Activated CD4-positive, alpha-beta T cell treated with anti-CD3 and anti-CD28 coated beads, Interleukin-10, Interleukin-2, amounts not matched to agents 100 ng/mL and 50 ng/mL, durations not matched to agents 16 hours and 8 hours (primary cell): Measurements from ENCODE around the gene LPP.

Source experiments
- DNase-seq: peaks from one replicate; pipeline ENCODE4 v3.0.0-alpha.2; 2020

LPP gene

DNA sequence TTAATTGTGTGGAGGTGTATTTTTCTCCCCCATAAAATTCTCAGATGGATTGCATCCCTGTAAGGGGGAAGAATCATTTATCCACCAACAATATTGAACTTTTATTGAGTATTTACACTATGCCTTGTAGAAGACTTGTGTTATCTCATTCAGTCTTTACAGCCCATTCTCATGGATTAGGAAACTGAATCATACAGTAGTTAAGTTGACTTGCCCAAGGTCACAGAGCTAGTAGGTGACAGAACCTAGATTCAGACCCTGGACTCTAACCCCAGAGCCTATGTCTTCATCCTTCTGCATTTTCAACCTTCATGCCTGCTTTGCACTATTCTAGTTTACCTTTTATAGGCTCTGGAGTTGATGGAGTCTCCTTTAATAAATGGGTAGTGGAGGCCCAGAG is 226.8 kb downstream of the LPP start:
- no peak for DNase-seq

DNA sequence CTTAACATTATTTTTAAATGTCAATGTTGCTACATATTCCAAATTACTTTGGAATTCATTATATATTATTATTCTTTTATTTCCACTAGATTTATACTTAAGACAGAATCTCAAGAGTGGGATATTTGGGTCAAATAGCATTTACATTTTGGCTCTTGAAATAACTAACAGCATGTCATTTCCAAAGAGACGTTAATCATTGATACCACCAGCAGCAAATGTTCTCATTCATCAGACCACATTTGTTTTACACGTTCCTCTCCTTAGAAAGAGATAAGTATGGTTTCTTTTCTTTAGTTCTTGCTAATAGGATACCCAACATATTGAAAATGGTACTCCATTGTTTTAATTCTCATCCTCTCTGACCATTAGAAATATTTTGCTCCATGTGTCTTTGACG is 229.8 kb downstream of the LPP start:
- no peak for DNase-seq

DNA sequence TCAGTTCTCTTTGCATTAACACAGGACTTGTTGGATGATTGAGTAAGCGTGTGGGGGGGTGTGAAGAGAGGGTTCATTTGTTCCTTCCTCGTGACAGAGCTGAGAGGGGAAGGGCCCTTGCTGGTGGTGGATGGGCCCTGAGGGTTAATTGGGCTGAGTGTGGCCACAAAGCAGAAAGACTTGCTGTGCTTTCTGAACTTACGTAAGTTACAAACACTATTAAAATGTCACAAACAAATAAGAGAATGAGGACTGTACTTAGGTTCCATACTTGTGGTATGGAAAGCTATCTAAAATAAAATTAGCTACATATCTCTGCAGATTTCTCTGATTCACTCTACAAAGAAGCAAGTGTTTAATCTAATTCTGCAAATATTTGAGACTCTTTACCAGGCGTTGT is 231.3 kb downstream of the LPP start:
- no peak for DNase-seq

DNA sequence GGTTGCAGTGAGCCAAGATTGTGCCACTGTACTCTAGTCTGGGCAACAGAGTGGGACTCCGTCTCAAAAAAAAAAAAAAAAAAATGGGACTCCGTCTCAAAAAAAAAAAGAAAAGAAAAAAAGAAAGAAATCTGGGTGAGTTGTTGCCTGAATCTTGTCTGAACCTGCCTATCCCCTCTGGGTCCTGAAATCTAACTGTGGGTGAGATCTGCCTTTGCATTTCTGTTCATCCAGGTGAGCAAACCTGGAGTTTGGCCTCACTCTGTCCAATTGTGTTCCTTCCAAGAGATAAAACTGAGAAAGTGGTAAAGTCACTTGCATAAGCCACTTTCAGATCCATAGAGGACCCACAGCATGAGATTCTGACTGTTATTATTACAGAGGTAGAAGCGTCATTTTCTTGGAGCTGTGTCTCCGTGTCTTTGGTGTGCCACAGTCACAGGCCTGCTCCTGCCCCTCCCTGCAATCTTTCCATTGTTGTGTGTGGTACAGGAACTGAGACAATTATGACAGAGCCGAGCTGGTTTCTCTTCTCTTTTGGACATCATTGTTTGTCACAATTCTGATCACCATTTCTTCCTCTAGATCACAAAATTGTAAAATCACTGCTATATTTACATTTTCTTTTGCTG is 235.9 kb downstream of the LPP start:
- peak; percentile 64 for DNase-seq

DNA sequence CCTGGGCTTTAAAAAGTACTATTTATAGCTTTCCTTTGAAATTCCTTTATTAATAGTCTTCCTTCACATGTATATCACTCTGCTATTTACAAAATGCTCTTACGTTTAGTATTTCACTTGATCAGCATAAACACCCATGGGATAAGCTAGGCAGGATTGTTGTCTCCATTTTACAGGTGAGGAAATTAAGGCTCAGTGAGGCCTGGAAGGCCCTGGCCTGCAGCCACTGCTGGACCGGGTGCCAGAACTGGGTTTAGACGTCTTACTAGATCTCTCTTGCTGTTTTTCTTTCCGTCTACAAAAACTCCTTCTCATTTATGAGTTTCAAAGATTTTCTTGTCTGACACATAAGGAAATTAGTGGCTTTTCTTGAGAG is 236.4 kb downstream of the LPP start:
- DNase-seq, result no peak

DNA sequence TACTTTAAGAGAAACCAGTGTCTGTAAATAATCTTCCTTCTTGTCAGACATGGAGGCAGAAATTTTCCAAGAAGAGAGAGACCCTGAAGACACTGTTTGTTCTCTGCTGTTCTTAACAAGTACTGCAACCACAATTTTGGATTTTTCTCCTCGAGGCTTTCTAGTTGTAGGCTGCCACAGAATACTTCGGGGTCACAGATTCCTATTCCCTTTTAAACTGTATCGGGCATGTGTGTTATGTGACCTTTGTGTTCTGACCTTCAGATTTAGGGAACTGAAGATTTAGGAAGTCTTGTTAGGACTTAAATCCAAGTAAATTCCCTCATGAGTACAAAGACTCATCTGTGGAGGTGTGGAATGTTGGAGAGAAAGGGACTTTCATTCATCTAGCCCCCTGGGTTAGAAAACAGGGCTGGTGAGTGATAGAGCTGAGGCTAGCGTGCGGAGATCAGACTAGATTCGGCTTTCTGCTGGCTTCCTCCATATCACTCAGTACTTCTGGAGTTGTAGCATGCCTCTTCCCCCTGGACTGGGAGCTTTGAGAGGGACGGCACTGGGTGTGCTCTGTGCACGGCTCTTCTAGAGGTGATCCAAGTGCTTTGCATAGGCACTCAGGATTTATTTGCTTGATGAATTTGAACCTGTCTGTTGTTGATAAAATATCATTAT is 237.0 kb downstream of the LPP start:
- no peak for DNase-seq

DNA sequence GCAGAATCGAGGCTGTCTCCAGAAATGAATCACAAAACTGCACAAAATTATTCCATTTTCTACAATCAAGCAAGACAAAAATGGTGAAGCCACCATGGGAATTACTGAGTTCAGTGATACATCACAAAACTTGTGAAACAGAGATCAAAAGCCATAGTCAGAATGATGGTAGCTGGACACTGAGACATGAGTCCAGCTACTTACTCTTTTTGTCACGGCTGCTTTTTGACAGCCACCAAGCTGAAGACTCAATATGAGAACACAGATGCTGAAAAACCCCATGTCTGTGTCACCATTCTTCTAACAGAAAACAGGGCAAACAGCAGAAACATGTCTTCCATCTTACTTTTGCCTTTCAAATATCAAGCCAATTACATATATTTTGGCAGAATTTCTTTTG is 237.6 kb downstream of the LPP start:
- no peak for DNase-seq

DNA sequence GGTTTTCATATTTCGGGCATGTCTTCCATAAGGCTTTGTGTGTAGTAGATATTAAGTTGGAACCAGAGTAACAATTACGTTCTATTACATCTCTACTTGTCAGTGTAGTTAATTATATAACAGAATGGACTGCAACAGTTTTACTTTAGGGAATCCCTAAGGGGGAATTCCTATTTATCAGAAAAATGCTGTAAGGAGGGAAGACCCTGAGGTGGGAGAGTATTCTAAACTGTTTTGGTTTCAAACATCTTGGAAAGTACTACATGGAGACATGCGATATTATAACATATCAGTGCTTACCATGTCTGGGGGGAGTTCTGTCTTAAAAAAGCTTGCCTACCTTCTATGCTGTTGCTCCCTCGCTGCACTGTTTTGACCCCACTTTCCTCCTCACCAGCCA is 238.1 kb downstream of the LPP start:
- DNase-seq, result no peak

DNA sequence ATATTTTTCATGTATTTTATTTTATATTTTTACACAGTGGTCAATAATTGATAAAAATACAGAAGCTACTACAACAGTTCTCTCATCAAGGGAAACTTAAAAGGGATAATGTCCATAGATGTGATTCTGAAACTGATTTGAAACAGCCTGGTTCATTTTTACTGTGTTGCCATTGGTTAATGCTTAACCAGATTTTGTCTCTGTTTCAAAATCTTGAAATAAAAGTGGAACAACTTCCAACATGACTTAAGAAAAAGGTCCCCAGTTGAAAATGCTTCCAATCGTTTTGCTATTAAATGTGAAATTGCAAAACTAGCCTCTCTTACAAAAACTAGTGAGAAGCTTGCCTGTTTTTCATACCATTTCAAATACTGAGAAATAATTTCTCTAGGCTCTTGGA is 240.7 kb downstream of the LPP start:
- DNase-seq, result no peak

DNA sequence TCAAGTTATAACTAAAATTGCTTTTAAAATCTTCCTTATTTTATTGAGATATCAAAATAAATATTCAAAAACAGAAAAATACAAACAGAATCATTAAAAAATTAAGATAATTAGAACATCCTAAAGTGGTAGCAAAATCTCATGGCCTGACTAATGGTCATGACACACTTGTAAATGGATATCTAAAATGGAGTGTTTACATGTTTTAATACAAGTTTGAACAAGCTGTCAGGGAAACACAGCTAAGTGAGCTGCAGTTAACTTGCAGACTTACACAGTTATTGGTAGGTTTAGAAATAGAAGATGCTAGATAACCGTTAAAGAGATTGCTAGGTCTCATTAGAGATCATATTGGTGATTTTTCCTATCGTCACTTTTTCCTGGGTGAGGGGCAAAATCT is 242.3 kb downstream of the LPP start:
- no peak for DNase-seq

DNA sequence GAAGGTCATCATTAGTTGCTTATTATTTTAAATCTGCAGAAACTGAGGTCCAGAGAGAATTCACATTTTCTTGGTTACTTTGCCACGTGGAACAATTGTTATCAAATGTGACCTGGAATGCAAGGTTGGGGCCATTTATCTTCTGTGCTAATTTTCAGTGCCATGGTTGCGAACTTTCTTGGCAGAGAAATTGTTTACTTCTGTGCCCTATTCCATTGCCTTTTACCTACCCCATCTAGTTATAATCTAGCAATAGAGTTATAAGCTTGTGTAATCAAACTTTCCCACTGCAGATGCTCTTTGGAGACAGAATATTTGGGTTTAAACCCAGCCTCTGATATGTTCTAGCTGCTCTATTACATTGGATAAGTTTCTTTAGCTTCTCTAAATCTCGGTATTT is 242.9 kb downstream of the LPP start:
- DNase-seq, result no peak

DNA sequence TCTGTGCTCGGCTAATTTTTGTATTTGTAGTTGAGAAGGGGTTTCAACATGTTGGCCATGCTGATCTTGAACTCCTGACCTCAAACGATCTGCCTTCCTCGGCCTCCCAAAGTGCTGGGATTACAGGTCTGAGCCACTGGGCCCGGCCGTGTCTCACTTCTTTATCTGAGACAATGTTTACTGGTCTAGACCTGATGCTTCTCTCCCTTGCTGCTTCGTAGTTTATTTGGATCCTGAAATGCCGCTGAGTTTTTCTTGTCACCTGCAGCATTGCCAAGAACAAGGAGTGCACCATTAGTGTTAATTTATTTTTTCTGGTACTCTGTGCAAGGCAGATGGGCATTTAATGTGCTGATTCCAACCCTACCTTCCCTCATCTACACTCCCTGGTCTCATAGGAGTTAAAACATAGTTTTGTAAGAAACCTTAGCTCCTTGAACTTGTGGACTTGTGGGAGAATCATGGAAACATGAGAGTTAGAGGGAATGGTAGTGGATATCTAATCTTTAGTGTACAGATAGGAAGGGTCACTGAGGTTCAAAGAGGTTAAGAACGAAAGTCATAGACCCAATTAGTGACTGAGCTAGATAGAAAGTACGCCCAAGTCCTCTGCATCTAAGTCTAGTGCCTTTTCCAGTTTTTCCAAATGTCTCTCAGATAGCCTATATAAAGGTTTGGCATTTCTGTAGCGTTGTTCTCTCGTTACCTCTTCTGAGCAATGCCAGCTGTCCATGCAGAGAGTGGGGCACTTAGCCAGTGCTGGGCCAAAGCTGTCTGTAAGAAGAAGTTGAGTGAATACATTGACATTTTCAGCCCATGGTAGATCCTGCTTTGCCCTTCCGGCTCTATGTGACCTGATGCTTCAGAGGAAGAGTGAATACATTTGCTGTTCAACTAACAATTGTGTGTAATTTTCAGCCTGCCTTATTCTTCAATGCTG is 244.1 kb downstream of the LPP start:
- DNase-seq, result no peak

DNA sequence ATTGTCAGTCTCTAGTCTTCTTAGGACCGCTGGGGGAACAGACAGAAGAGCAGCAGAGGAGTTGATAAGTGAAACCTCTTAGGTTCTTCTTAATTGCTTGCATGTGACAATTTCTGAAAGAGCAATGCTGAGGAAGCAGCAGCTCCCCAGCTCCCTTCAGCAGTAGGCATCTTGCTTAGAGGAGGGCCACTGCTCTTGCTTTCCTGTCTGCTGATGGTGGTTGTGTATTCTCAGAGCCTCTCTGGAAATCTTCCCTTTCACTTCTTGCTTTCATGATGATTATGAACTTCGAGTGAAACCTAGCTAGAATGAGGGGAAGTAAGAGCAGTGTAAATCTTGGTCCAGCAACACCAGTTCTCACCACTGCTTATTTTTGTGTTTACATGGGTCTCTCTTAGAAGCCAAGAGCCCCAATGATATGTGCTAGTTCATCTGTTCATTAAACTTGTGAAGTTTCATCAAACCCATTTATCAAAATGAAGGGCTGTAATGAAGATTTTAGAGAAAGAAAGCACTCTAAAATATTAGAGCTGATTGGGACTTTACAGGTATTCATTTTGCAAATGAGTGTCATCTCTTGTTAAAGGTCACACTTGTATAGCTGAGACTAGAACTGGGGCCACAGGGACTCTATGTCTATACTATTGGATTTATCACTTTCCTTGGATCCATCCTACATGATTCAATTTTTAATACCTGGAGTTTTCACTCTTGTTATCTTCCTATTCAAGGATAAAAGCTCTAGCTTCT is 246.7 kb downstream of the LPP start:
- DNase-seq, result peak; percentile 81

DNA sequence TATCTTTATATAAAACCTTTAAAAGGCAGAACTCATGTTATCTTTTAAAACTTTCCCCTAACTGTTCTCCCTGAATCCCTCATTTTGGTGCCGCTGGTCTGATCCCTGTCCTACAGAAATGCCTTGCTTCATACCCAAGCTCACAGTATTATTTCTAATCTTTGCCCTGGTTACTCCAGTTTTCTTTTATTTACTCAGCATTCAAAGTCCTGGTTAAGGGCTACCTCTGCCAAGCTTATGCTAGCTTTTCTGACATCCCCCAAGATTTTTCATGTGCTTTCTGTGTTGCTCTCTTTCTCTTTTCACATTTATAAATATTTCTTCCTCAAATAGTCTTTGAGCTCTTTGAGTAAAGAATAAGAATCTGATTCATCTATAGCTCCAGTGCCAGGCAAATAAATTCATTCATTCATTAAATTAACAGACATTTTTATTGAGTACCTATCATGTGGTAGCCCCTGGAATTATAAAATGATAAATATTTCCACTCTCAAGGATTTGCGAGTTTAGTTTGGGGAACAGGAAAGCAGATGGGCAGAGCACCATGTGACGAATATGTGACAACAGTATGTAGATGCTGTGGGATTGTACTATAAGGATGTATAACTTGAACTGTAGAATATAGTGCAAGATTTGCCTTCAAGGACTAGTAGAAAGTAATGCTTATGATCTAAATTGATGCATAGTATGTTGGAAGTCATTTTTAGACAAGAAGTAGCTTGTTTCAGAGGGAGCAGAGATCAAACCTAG is 247.5 kb downstream of the LPP start:
- no peak for DNase-seq

DNA sequence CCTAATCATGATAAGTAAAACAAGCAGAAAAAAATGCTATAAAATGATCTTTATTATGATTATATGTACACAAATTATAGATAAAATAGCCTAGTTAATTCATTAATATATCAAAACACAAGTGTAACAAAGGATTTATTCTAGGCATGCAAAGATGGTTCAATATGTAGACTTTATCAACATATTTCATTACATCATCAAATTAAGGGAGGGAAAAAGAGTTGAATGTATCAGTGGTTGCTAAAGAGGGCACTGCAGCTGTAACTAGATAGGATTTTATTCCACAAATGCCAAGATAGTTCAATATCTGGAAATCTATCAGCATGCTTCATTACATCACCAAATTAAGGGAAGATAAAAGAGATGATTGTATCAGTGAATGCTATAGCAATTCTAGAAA is 248.3 kb downstream of the LPP start:
- DNase-seq, result no peak

DNA sequence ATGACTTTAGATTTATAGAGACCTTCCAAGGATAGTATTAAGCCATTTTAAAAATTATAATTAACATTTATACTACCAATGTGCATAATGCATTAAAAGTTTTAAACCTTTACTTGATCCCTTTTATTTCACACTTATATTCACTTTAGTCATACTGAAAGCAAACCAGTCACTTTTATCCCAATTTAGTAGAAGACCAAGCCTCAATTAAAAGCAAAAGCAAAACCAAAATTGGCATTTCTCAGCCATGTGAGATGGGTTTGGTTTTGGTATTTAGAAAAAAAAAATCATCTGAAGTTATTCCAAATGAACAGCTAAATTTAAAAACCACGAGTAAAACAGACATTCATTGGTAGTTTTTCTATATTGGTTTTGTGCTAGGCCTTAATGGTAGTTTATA is 249.4 kb downstream of the LPP start:
- DNase-seq, result peak; percentile 63

DNA sequence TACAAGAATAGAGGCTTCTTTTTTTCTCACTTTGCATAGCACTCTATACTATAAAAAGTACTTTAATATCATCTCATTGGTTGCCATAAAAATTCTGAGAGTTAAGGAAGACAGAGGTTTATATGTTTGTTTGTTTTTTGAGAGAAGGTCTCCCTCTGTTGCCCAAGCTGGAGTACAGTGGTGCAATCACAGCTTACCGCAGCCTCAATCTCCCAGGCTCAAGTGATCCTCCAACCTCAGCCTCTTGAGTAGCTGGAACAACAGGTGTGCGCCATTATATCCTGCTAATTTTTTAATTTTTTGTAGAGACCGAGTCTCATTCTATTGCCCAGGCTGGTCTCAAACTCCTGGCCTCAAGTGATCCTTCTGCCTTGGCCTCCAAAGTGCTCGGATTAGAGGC is 250.2 kb downstream of the LPP start:
- DNase-seq, result no peak

DNA sequence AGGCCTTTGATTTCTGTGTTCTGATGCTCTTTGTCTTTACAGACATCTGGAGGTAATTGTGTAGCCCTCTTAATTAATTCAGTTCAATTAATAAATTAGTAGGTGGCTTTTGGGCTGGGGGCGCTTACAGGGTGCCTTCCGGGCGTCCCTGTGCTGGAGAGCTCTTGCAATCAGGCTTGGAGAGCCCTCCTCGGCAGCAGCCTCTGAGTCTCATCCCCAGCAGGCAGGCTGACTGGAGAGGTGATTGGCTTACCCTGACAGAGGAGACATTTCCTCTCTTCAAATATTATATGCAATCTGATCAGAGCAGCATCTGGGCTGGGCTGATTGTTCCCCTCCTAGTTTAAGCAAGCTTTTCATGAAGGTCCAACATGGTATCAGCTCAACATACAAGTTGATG is 250.7 kb downstream of the LPP start:
- no peak for DNase-seq

DNA sequence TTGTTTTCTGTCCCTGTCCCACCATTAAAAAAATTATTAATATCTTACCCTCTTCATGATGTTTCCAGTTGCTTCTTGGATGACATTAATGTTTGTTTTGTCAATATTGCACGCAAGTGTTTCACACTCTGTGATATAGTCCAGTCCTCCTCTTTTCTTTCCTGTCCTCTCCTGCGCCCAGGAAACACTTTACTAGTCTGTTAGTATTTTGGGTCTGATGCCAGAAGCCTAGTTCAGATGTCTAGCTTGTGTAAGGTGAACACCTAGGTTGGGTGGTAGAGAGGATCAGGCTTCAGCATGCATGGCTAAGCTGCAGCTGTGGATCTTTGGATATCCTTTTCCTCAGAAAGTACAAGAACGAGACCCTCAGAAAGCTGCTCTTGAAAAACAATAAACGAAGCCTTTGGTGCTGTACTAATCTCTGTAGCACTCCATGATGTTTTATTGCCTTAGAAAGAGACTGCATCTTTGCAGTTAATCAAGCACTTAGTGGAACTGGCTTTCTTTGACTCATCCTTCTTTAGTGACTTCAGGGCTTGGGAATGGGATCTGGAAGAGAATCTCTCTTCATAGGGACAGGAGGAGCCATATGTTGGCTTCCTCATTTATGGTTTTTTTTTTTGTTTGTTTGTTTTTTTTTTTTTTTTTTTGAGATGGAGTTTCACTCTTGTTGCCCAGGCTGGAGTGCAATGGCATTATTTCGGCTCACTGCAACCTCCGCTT is 253.4 kb downstream of the LPP start:
- DNase-seq, result no peak

DNA sequence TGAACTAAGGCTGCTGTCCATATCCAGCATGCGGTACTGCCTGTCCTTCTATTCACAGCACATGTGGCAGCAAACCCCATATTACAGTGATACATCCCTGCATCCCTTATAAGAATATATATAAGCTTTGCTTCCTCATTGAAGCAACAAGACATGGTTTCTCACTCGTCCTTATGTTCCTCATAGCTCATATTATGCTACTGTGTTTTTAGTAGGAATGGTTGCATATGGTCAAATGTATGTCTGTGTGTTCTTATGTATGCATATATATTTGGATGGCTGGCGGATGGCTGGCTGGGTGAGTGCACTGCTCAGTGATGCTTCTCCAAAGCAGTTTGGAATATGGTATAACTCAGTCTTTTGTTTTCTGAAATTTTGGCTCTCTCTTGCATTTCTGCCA is 254.9 kb downstream of the LPP start:
- no peak for DNase-seq

DNA sequence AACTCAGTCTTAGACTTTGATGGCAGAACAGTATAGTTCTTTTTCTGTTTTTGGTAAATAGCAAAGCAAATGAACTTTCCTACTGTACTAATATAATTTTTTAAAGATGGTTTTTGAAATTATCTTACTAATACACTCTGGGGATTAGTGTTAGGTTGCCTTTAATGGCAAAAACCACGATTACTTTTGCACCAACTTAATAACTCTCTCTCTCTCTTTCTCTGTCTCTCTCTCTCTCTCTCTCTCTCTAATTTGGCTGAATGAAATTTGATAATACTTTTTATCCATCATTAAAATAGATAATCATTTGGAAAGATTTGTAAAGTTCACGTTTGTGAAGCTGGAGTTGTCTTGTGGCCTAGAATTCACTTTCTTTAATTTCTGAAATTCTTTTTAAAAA is 257.8 kb downstream of the LPP start:
- DNase-seq, result no peak

DNA sequence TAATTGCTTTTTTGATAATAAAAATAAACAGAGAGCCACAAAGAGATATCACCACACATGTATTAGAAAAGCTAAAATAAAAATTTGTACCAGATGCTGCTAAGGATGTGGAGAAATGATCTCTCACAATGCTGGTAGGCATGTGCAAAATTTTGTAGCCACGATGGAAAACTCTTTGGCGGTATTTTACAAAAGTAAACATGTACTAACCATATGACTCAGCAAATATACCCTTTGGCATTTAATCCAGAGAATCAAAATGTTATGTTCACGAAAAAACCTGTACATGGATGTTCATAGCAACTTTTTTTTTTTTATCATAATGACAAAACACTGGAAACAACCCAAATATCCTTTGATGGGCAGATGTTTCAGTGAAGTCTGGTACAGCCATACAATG is 261.2 kb downstream of the LPP start:
- no peak for DNase-seq
